Heart left ventricle (tissue), 13 donors: ENCODE data around the gene HES5.

ENCODE experiments used
- POLR2A ChIP-seq, 2 donors: fragments of 450-650 bp; IDR thresholded peaks; one replicate each; pipeline ENCODE4 v1.6.1; 2017; ENCODE audit warnings: antibody characterized with exemption in 2 of 2, mild to moderate bottlenecking in 2 of 2, moderate library complexity in 2 of 2
- TF ChIP-seq, protein P1 (sequence below), 12 donors: fragments of 200-600 bp; sonication (generic) in 4 of 12; IDR thresholded peaks; one replicate each; pipeline versions ENCODE4 v1.5.0 to v1.8.0; 2018 to 2022; ENCODE audit warnings: antibody characterized with exemption in 12 of 12, mild to moderate bottlenecking in 5 of 12
- donor health status: ischemic (EF 13 %, LVEDD 7.1; RV severe dilation, severe dysfunction).
- donor health status: DM: no; HTN: yes; CAD: no.
- donor health status: DM: no; HTN: no; CAD: no.
- donor health status: ischemic (EF 25% LVEDD 6.9; RV normal size, moderate dysfunction).
- donor health status: ischemic (EF 25% LVEDD 5.7; RV mildly dilated, moderate dysfunction).
- donor health status: ischemic (EF 35%, LVEDD 5.7; RV mildly dilated, moderate dysfunction).
- donor health status: nonischemic (EF 11% LVEDD 7.7; RV severe dilation, severe dysfunction).
- donor health status: DM: yes; HTN: yes; CAD: no.
- donor health status: PGD.
- donor health status: ischemic (EF 29% LVEDD 5.4; RV normal size, mild dysfunction).
- donor health status: nonischemic (EF 23%, LVEDD 6.1; RV moderate dilation, normal function).

GRCh38 chr1:2564006-2564814, 34.1 kb upstream of the HES5 start:
- TF ChIP-seq, protein P1, sequence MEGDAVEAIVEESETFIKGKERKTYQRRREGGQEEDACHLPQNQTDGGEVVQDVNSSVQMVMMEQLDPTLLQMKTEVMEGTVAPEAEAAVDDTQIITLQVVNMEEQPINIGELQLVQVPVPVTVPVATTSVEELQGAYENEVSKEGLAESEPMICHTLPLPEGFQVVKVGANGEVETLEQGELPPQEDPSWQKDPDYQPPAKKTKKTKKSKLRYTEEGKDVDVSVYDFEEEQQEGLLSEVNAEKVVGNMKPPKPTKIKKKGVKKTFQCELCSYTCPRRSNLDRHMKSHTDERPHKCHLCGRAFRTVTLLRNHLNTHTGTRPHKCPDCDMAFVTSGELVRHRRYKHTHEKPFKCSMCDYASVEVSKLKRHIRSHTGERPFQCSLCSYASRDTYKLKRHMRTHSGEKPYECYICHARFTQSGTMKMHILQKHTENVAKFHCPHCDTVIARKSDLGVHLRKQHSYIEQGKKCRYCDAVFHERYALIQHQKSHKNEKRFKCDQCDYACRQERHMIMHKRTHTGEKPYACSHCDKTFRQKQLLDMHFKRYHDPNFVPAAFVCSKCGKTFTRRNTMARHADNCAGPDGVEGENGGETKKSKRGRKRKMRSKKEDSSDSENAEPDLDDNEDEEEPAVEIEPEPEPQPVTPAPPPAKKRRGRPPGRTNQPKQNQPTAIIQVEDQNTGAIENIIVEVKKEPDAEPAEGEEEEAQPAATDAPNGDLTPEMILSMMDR (IDR thresholded peaks at IDR 0.05): no peak
- no peak for TF ChIP-seq POLR2A (IDR thresholded peaks at IDR 0.05)
